Pericardium fibroblast (primary cell): ENCODE data around the gene TMEM150B. TPM values are rescaled to one million over a fixed set of nuclear protein-coding genes. Genes with fewer than 3 reads are reported as not detected.

Experiments
- total RNA-seq: library from RNA; depleted of rRNA; stranded (reverse); fragments of >200 nt; gene quantifications from 2 replicates; pipeline ENCODE4 v1.2.3, GENCODE V29; 2015

Gene TMEM150B
- total RNA-seq = not detected in 2 replicates

GRCh38 chr19:55325172-55325571, at the start of gene TMEM150B:
TMEM150B (minus strand) TSS chr19:55325341; CDS start chr19:55321036, 4,305 bp downstream.

DNA sequence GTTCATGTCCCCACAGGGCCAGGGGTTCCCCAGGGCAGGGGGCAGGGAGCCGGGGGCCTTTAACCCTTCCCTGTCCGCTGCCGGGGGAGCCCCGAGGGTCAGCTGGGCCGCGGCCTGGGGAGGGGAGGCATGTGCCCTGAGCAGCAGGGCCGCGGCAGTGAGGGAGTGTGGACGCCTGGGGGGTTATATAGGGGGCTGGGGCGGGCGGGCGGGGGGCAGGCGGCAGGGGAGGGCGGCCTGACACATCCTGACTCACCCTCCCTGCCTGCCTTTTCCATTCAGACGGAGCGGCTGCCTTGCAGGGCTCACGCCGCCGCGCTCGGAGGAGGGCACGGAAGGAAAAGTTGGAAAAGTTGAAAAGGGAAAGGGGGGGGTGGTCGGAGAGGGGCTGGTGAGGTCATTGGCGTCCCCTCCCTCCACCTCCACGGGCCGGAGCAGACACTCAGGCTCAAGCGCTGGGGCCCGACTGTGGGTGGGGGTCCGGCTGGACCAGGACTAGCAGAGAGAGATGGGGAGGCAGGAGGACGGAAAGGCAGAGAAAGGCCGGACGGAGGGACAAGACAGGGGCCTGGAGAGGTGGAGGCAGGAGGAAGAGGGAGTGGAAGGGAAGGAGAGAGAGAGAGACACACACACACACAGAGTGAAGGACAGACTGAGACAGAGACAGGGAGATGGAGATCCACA, 45.3 kb upstream of the TMEM150B start, which contains the start of gene IL11:
TSS of gene IL11 (minus strand) at position 159 of the 684 bp plus-strand sequence. CDS start at position 6, 153 bp downstream.

DNA sequence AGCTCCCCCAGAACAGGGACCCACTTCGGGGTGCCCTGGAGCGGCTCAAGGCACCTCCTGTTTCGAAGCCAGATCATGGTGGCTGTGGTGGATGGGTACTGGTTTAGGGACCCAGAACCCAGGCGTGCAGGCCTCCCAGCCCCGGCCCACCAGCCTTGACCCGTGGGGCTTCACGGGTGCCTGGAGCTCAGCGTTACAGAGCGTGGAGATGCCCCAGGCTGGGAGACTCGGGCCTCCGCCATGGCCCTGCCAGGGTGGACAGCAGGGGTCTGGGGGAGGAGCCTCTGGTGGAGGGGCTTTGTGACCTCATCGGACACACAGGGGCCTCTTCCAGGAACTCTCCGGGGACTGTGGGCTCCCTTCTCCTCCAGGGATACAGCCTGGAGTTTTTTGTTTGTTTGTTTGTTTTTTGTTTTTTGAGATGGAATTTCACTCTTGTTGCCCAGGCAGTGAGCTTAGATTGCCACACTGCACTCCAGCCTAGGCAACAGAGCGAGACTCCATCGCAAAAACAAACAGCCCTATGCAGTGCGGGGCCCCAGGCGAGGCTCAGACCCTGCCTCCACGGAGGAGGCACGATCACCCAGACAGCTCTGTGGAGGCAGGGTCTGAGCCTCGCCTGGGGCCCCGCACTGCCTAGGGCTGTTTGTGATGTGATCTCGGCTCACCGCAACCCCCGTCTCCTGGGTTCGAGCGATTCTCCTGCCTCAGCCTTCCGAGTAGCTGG, 38.0 kb upstream of the TMEM150B start, which contains the start of gene GARIN5B:
TSS of gene GARIN5B (minus strand) at position 271 of the 727 bp plus-strand sequence. CDS start at position 77, 194 bp downstream.

GRCh38 chr19:55354698-55355212, 29.6 kb upstream of the TMEM150B start, which contains the start of gene COX6B2:
COX6B2 (minus strand) TSS chr19:55354719; CDS start chr19:55354521, 198 bp downstream.

GRCh38 chr19:55339105-55339888, 14.2 kb upstream of the TMEM150B start, which contains the start of gene KMT5C:
KMT5C (plus strand) TSS chr19:55339876; CDS start chr19:55341937, 2,061 bp downstream.

GRCh38 chr19:55283548-55284377, 41.4 kb downstream of the TMEM150B start, which contains the start of gene BRSK1:
BRSK1 (plus strand) TSS chr19:55283997; CDS start chr19:55284443, 446 bp downstream.

DNA sequence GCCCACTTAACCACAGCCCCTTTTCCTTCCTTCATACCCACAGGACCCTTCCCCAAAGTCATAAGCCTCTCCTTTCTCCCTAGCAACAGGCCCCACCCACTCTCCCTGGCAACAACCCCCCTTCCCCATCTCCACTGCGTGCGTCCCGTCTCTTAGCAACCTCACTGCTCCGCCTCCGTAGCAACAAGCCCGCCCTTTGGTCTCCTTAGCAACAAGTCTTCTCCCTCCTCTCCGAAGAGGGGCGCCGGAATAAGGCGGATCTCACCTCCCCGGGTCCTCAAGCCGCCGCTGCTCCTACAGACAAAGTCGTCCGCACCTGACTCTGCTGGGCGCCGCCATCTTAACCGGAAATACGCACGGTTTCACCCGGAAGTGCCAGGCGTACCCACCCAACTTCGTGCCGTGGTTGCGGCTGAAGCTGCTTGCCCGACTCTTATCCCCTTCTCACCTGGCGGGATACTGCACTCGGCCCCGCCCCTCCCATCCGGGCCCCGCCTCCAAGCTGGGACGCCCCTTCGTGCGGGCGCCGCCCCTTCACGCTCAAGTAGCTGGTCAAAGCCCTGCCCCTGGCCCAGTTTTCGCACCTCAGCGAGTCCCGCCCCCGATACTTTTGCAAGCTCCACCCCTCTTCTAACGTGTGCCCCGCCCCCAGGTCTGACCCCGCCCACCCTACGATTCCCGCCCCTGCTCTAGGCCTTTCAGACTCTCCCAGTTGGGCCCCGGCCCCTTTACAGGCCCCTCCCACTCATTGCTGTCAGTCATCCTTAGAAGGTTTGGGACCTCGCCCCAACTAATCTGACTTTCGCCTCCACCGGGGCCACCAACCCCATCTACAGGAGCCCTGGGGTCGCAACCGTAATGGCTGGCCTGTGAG, 45.1 kb downstream of the TMEM150B start, which contains the start of gene HSPBP1:
TSS of gene HSPBP1 (minus strand) at position 341 of the 874 bp plus-strand sequence. CDS start 502 bp downstream, outside the sequence.

Other genes with a start within 250 kb of the TMEM150B start
- 0.60 and 2.5 TPM in 2 replicates for gene EPS8L1, start 249.5 kb downstream of the TMEM150B start, total RNA-seq
- gene PPP1R12C, start 207.7 kb downstream of the TMEM150B start, total RNA-seq = 71.1 and 98.8 TPM in 2 replicates
- gene TNNT1, start 176.1 kb downstream of the TMEM150B start, total RNA-seq = 5.4 and 9.0 TPM in 2 replicates
- gene TNNI3, start 167.6 kb downstream of the TMEM150B start, total RNA-seq = 0.58 TPM in 1 of 2 replicates, not detected in the other
- 0.26 TPM in 1 of 2 replicates, not detected in the other for gene DNAAF3, start 158.7 kb downstream of the TMEM150B start, total RNA-seq
- 0.26 TPM in 1 of 2 replicates, not detected in the other for gene SYT5, start 145.1 kb downstream of the TMEM150B start, total RNA-seq
- 7.0 and 9.4 TPM in 2 replicates for gene PTPRH, start 115.8 kb downstream of the TMEM150B start, total RNA-seq
- gene TMEM86B, start 96.6 kb downstream of the TMEM150B start, total RNA-seq = 0.51 and 0.93 TPM in 2 replicates
- gene PPP6R1, start 66.3 kb downstream of the TMEM150B start, total RNA-seq = 30.5 and 31.7 TPM in 2 replicates
- 26.7 and 37.5 TPM in 2 replicates for gene HSPBP1, start 45.2 kb downstream of the TMEM150B start, total RNA-seq
- gene BRSK1, start 41.3 kb downstream of the TMEM150B start, total RNA-seq = 2.2 and 8.6 TPM in 2 replicates
- 6.4 and 6.5 TPM in 2 replicates for gene KMT5C, start 14.5 kb upstream of the TMEM150B start, total RNA-seq
- gene COX6B2, start 29.4 kb upstream of the TMEM150B start, total RNA-seq = not detected in 2 replicates
- not detected in 2 replicates for gene GARIN5B, start 37.9 kb upstream of the TMEM150B start, total RNA-seq
- 0.77 TPM in 1 of 2 replicates, not detected in the other for gene IL11, start 45.1 kb upstream of the TMEM150B start, total RNA-seq
- 0.17 TPM in 1 of 2 replicates, not detected in the other for gene TMEM190, start 51.5 kb upstream of the TMEM150B start, total RNA-seq
- 0.23 and 0.60 TPM in 2 replicates for gene TMEM238, start 59.0 kb upstream of the TMEM150B start, total RNA-seq
- gene RPL28, start 60.6 kb upstream of the TMEM150B start, total RNA-seq = 452 and 1,009 TPM in 2 replicates
- gene UBE2S, start 82.4 kb upstream of the TMEM150B start, total RNA-seq = 42.2 and 50.1 TPM in 2 replicates
- gene SHISA7, start 118.0 kb upstream of the TMEM150B start, total RNA-seq = not detected in 2 replicates
- gene ISOC2, start 136.3 kb upstream of the TMEM150B start, total RNA-seq = 86.5 and 89.5 TPM in 2 replicates
- gene C19orf85, start 139.4 kb upstream of the TMEM150B start, total RNA-seq = not detected in 2 replicates
- 1.9 and 4.2 TPM in 2 replicates for gene ZNF628, start 151.3 kb upstream of the TMEM150B start, total RNA-seq
- 16.6 and 25.1 TPM in 2 replicates for gene NAT14, start 159.8 kb upstream of the TMEM150B start, total RNA-seq
- 9.1 and 19.5 TPM in 2 replicates for gene SSC5D, start 163.1 kb upstream of the TMEM150B start, total RNA-seq
- gene SBK2, start 211.8 kb upstream of the TMEM150B start, total RNA-seq = not detected in 2 replicates
- gene SBK3, start 220.2 kb upstream of the TMEM150B start, total RNA-seq = not detected in 2 replicates